H9 (cell line): ENCODE data around the gene DAND5. TPM values are rescaled to one million over a fixed set of nuclear protein-coding genes. Genes with fewer than 3 reads are reported as not detected.

Experiments used
- DNase-seq: peaks from one replicate; pipeline ENCODE4 v3.0.0-alpha.2; 2017
- H2AFZ ChIP-seq: one replicate; pipeline ENCODE4 v1.6.1; 2013; ENCODE audit warnings: mild to moderate bottlenecking, low read length, control low read depth, moderate library complexity
- H2AK5ac ChIP-seq: 2 replicates; pipeline ENCODE4 v1.6.1; 2013; ENCODE audit warnings: low read length, control low read depth, mixed read lengths; ENCODE audit not compliant: insufficient read length
- H2BK120ac ChIP-seq: one replicate; pipeline ENCODE4 v1.6.1; 2013; ENCODE audit warnings: low read depth, mild to moderate bottlenecking, low read length, control low read depth, inconsistent platforms; ENCODE audit not compliant: poor library complexity, severe bottlenecking
- H2BK12ac ChIP-seq: 2 replicates; pipeline ENCODE4 v1.6.1; 2013; ENCODE audit warnings: low read length, control low read depth, mixed read lengths, low read depth; ENCODE audit not compliant: insufficient read length
- H2BK15ac ChIP-seq: 2 replicates; pipeline ENCODE4 v1.6.1; 2013; ENCODE audit warnings: low read depth, low read length, control low read depth
- H2BK20ac ChIP-seq: one replicate; pipeline ENCODE4 v1.6.1; 2013; ENCODE audit warnings: low read depth, mild to moderate bottlenecking, low read length, control low read depth, inconsistent platforms; ENCODE audit not compliant: poor library complexity, severe bottlenecking
- H2BK5ac ChIP-seq: 2 replicates; pipeline ENCODE4 v1.6.1; 2013; ENCODE audit warnings: low read length, control low read depth, mixed read lengths; ENCODE audit not compliant: insufficient read length
- H3K14ac ChIP-seq: 2 replicates; pipeline ENCODE4 v1.6.1; 2013; ENCODE audit warnings: low read length, control low read depth; ENCODE audit not compliant: insufficient read depth
- H3K18ac ChIP-seq: 2 replicates; pipeline ENCODE4 v1.6.1; 2013; ENCODE audit warnings: low read depth, mild to moderate bottlenecking, mixed read lengths, low read length, control low read depth; ENCODE audit not compliant: insufficient read length
- H3K23ac ChIP-seq: 2 replicates; pipeline ENCODE4 v1.6.1; 2013; ENCODE audit warnings: low read length, control low read depth, mixed read lengths, low read depth; ENCODE audit not compliant: insufficient read length
- H3K23me2 ChIP-seq: 2 replicates; pipeline ENCODE4 v1.6.1; 2013; ENCODE audit warnings: low read depth, mild to moderate bottlenecking, mixed read lengths, low read length, control low read depth; ENCODE audit not compliant: insufficient read length, poor library complexity, severe bottlenecking
- H3K27ac ChIP-seq: 2 replicates; pipeline ENCODE4 v1.5.1; 2013; ENCODE audit warnings: low read length, control low read depth, mixed read lengths, low read depth; ENCODE audit not compliant: insufficient read length
- H3K27me3 ChIP-seq: 2 replicates; pipeline ENCODE4 v1.6.1; 2013; ENCODE audit warnings: low read length, control low read depth, inconsistent platforms; ENCODE audit not compliant: insufficient read depth
- H3K4ac ChIP-seq: 2 replicates; pipeline ENCODE4 v1.6.1; 2013; ENCODE audit warnings: low read depth, mild to moderate bottlenecking, control low read depth, inconsistent platforms, low read length, moderate library complexity
- H3K4me1 ChIP-seq: 2 replicates; pipeline ENCODE4 v1.6.1; 2013; ENCODE audit warnings: low read length, control low read depth, inconsistent platforms; ENCODE audit not compliant: insufficient read depth
- H3K4me2 ChIP-seq: 2 replicates; pipeline ENCODE4 v1.6.1; 2013; ENCODE audit warnings: low read length, control low read depth, mixed read lengths; ENCODE audit not compliant: insufficient read length, insufficient read depth
- H3K56ac ChIP-seq: 2 replicates; pipeline ENCODE4 v1.6.1; 2013; ENCODE audit warnings: low read depth, mild to moderate bottlenecking, mixed read lengths, low read length, control low read depth; ENCODE audit not compliant: insufficient read length
- H3K79me1 ChIP-seq: 2 replicates; pipeline ENCODE4 v1.6.1; 2013; ENCODE audit warnings: low read depth, mild to moderate bottlenecking, moderate library complexity, low read length, control low read depth, inconsistent platforms; ENCODE audit not compliant: insufficient read depth, poor library complexity, severe bottlenecking
- H3K79me2 ChIP-seq: 2 replicates; pipeline ENCODE4 v1.6.1; 2013; ENCODE audit warnings: low read length, control low read depth, inconsistent platforms; ENCODE audit not compliant: insufficient read depth
- H3K9ac ChIP-seq: 2 replicates; pipeline ENCODE4 v1.6.1; 2013; ENCODE audit warnings: low read length, control low read depth, mixed read lengths; ENCODE audit not compliant: insufficient read length; ENCODE audit errors: extremely low read depth
- H3K9me3 ChIP-seq: one replicate; pipeline ENCODE4 v1.6.1; 2013; ENCODE audit warnings: low read depth, low read length, inconsistent platforms; ENCODE audit not compliant: control insufficient read depth
- H3T11ph ChIP-seq: one replicate; pipeline ENCODE4 v1.6.1; 2013; ENCODE audit warnings: mild to moderate bottlenecking, low read length, control low read depth, inconsistent platforms
- H4K20me1 ChIP-seq: one replicate; pipeline ENCODE4 v1.6.1; 2013; ENCODE audit not compliant: control insufficient read depth, insufficient read length, insufficient read depth
- H4K5ac ChIP-seq: 2 replicates; pipeline ENCODE4 v1.6.1; 2013; ENCODE audit warnings: low read depth, mild to moderate bottlenecking, mixed read lengths, low read length, control low read depth; ENCODE audit not compliant: insufficient read length
- H4K8ac ChIP-seq: replicated peaks from 2 replicates; pipeline ENCODE4 v1.6.1; 2013; ENCODE audit warnings: low read length, control low read depth, mixed read lengths, low read depth; ENCODE audit not compliant: insufficient read length
- H4K91ac ChIP-seq: 2 replicates; pipeline ENCODE4 v1.6.1; 2013; ENCODE audit warnings: low read depth, mild to moderate bottlenecking, moderate library complexity, mixed read lengths, low read length, control low read depth; ENCODE audit not compliant: insufficient read length
- H3K27ac Mint-ChIP-seq, 3 experiments: 2 replicates in 2 of 3; 3 replicates in 1 of 3; pipeline ENCODE4 v1.8.0; 2020 to 2021; ENCODE audit warnings: mixed read lengths in 3 of 3, mild to moderate bottlenecking in 1 of 3, moderate library complexity in 1 of 3
- H3K27me3 Mint-ChIP-seq: 2 replicates; pipeline ENCODE4 v1.8.0; 2021; ENCODE audit warnings: low read depth, mild to moderate bottlenecking, moderate library complexity, mixed read lengths
- H3K36me3 Mint-ChIP-seq, 3 experiments: 2 replicates in 2 of 3; 3 replicates in 1 of 3; pipeline ENCODE4 v1.8.0; 2020 to 2021; ENCODE audit warnings: low read depth in 3 of 3, mixed read lengths in 3 of 3; ENCODE audit not compliant: insufficient read depth in 1 of 3
- H3K4me1 Mint-ChIP-seq, 2 experiments: 2 replicates each; pipeline ENCODE4 v1.8.0; 2020; ENCODE audit warnings: mixed read lengths in 2 of 2
- H3K4me3 Mint-ChIP-seq, 2 experiments: 2 replicates in 1 of 2; 3 replicates in 1 of 2; pipeline ENCODE4 v1.8.0; 2020 to 2021; ENCODE audit warnings: mild to moderate bottlenecking in 2 of 2, mixed read lengths in 2 of 2, moderate library complexity in 1 of 2
- H3K9me3 Mint-ChIP-seq, 2 experiments: 2 replicates in 1 of 2; 3 replicates in 1 of 2; pipeline ENCODE4 v1.8.0; 2020; ENCODE audit warnings: mild to moderate bottlenecking in 2 of 2, mixed read lengths in 2 of 2, moderate library complexity in 1 of 2
- CTCF ChIP-seq: fragments of 200-600 bp; sonication (generic); conservative IDR thresholded peaks from 3 replicates; pipeline ENCODE4 v1.8.0; 2021; ENCODE audit warnings: antibody characterized with exemption, mild to moderate bottlenecking
- WGBS: extraction: QIAGEN DNeasy Blood & Tissue Kit; methylation state at CpG from one replicate; pipeline ENCODE4 v1.1.7; 2013; ENCODE audit warnings: missing lambda C conversion rate, low lambda C conversion rate, mixed read lengths; ENCODE audit not compliant: insufficient read length; ENCODE audit errors: extremely low coverage; 5-methylcytosine and 5-hydroxymethylcytosine counted together
- total RNA-seq: library from RNA; stranded (reverse); gene quantifications from 2 replicates; pipeline ENCODE4 v1.2.1, GENCODE V29; 2021

Gene DAND5
- total RNA-seq, 1 experiment from 2014 or later = 0.11 TPM

GRCh38 chr19:12945479-12946091 is 23.8 kb upstream of the DAND5 start, which contains the start of gene RAD23A:
RAD23A (plus strand) TSS chr19:12945862; CDS start chr19:12945949, 87 bp downstream.
- no peak within 1 kb of the TSS for H4K8ac ChIP-seq
- no peak within 1 kb of the TSS for H2AK5ac ChIP-seq
- no peak for TF ChIP-seq CTCF
- Mint-ChIP-seq H3K27me3 (no peaks in the 10 kb centered on the region), H3K36me3 (peaks cover 57 to 83% (median 75%) of the 10 kb centered on the region in 3 experiments), H3K4me3 (peak within 1 kb of the TSS; percentile 79 to 90), H3K27ac (peak within 1 kb of the TSS; percentile 99), H3K9me3 (0 out of 5 replicates have a peak, but pooled peaks cover 0 to 3% of the 10 kb centered on the region in 2 experiments), H3K4me1 (peaks cover 12 to 25% of the 10 kb centered on the region in 2 experiments)
- peak; percentile 97 for DNase-seq
- no peak within 1 kb of the TSS for H4K91ac ChIP-seq
- H3K79me1 ChIP-seq = no peaks in the 10 kb centered on the region
- peak within 1 kb of the TSS; percentile 42 for H3K27ac ChIP-seq
- H2BK15ac ChIP-seq = no peak within 1 kb of the TSS
- H3K18ac ChIP-seq = peak within 1 kb of the TSS; percentile 82
- no peak within 1 kb of the TSS for H3K4ac ChIP-seq
- no peaks in the 10 kb centered on the region for H3K4me1 ChIP-seq
- no peak within 1 kb of the TSS for H3K56ac ChIP-seq
- no peaks in the 10 kb centered on the region for H3K23me2 ChIP-seq
- H3T11ph ChIP-seq = no peak within 1 kb of the TSS
- peak within 1 kb of the TSS; percentile 94 for H3K14ac ChIP-seq
- no peak within 1 kb of the TSS for H2BK12ac ChIP-seq
- WGBS = no CpG with 5 or more reads among the region's 62 CpGs
- no peak within 1 kb of the TSS for H2BK20ac ChIP-seq
- no peaks in the 10 kb centered on the region; the same call in 1 of the 2 replicates for H3K79me2 ChIP-seq
- no peak within 1 kb of the TSS for H2AFZ ChIP-seq
- peak within 1 kb of the TSS; percentile 97 for H3K9ac ChIP-seq
- no peak within 1 kb of the TSS for H2BK120ac ChIP-seq
- H4K20me1 ChIP-seq = no peaks in the 10 kb centered on the region
- peak within 1 kb of the TSS; percentile 96 for H3K4me2 ChIP-seq
- H3K23ac ChIP-seq = no peak within 1 kb of the TSS
- H4K5ac ChIP-seq = no peak within 1 kb of the TSS
- H2BK5ac ChIP-seq = no peak within 1 kb of the TSS
- H3K27me3 ChIP-seq = no peaks in the 10 kb centered on the region
- H3K9me3 ChIP-seq = no peaks in the 10 kb centered on the region
